H1 (cell line): ENCODE measurements around the gene PPP1R3F. TPM values are rescaled to one million over a fixed set of nuclear protein-coding genes. Genes with fewer than 3 reads are reported as not detected.

Experiments used
- ATF2 ChIP-seq: IDR thresholded peaks from 2 replicates; pipeline ENCODE4 v1.6.1; 2012; ENCODE audit warnings: low read length, inconsistent platforms
- CEBPB ChIP-seq: IDR thresholded peaks from 2 replicates; pipeline ENCODE4 v1.6.1; 2012; ENCODE audit warnings: low read depth, low read length
- E2F6 ChIP-seq: IDR thresholded peaks from 2 replicates; pipeline ENCODE4 v1.6.1; 2012; ENCODE audit warnings: inconsistent platforms
- KDM1A ChIP-seq: fragments of 200-600, 300-600 bp; sonication (generic); IDR thresholded peaks from 2 replicates; pipeline ENCODE4 v1.7.1; 2016; ENCODE audit warnings: mild to moderate bottlenecking, low read length, borderline replicate concordance
- KDM5A ChIP-seq: fragments of 200-600 bp; IDR thresholded peaks from 2 replicates; pipeline ENCODE4 v1.7.1; 2012; ENCODE audit warnings: mild to moderate bottlenecking, low read length, inconsistent platforms, mixed read lengths
- NANOG ChIP-seq: IDR thresholded peaks from 2 replicates; pipeline ENCODE4 v1.6.1; 2011; ENCODE audit warnings: low read length, low read depth, mild to moderate bottlenecking, inconsistent platforms; ENCODE audit not compliant: insufficient read depth, poor library complexity, severe bottlenecking
- RFX5 ChIP-seq: IDR thresholded peaks from 2 replicates; pipeline ENCODE4 v1.6.1; 2011; ENCODE audit warnings: low read depth, low read length, improper control_type of control experiment, borderline replicate concordance
- SP2 ChIP-seq: IDR thresholded peaks from 2 replicates; pipeline ENCODE4 v1.6.1; 2012; ENCODE audit warnings: mild to moderate bottlenecking, low read length, inconsistent platforms
- TAF7 ChIP-seq: optimal IDR thresholded peaks from 2 replicates; pipeline ENCODE3; 2011; ENCODE audit warnings: low read depth, mild to moderate bottlenecking, inconsistent platforms, low read length, moderate library complexity, borderline replicate concordance
- polyA plus RNA-seq, 7 experiments: library from polyadenylated mRNA; depleted of rRNA in 3 of 7; stranded (reverse) in 5 of 7; unstranded in 2 of 7; fragments of >200 nt in 5 of 7; fragments of 200-250 nt in 2 of 7; gene quantifications; 1 replicate in 5 of 7; 2 replicates in 1 of 7; 4 replicates in 1 of 7; pipeline versions ENCODE4 v1.2.1 to v1.2.3, GENCODE V29; 2011 to 2013; ENCODE audit warnings: missing spikeins in 2 of 7, mixed read lengths in 2 of 7
- total RNA-seq: library from RNA; stranded (reverse); fragmentation: NEBNext Ultra II Directional; extraction: Animal tissue kit (Norgen Biotek cat#: 25700); gene quantifications from 2 replicates; pipeline ENCODE4 v1.2.1, GENCODE V29; 2021

PPP1R3F gene
- total and polyA plus RNA-seq, 2 of the 8 experiments (the other 6 are each of a cell fraction or from before 2014, with no cell fraction given), result 5.1 to 6.8 TPM

GRCh38 chrX:49263631-49264030 lies 6.0 kb upstream of the PPP1R3F start (continued):
- no peak for TF ChIP-seq ATF2
- no peak for TF ChIP-seq E2F6
- TF ChIP-seq NANOG, result no peak
- no peak for TF ChIP-seq SP2
- TF ChIP-seq CEBPB, result no peak
- TF ChIP-seq TAF7, result no peak
- TF ChIP-seq KDM1A, result no peak
- TF ChIP-seq KDM5A, result no peak
- no peak for TF ChIP-seq RFX5
- TF ChIP-seq, all 59 proteins: peak for 0
